ENCODE data around the gene DPYSL5.
A peak's percentile ranks its signal among the peaks of the same experiment; 100 is the strongest.

GRCh38 chr2:26982102-26982742, 134.3 kb downstream of the DPYSL5 start:
- TF ChIP-seq, protein P1, sequence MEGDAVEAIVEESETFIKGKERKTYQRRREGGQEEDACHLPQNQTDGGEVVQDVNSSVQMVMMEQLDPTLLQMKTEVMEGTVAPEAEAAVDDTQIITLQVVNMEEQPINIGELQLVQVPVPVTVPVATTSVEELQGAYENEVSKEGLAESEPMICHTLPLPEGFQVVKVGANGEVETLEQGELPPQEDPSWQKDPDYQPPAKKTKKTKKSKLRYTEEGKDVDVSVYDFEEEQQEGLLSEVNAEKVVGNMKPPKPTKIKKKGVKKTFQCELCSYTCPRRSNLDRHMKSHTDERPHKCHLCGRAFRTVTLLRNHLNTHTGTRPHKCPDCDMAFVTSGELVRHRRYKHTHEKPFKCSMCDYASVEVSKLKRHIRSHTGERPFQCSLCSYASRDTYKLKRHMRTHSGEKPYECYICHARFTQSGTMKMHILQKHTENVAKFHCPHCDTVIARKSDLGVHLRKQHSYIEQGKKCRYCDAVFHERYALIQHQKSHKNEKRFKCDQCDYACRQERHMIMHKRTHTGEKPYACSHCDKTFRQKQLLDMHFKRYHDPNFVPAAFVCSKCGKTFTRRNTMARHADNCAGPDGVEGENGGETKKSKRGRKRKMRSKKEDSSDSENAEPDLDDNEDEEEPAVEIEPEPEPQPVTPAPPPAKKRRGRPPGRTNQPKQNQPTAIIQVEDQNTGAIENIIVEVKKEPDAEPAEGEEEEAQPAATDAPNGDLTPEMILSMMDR (conservative IDR thresholded peaks at IDR 0.05; ENCODE audit: low read length): peak; percentile 55
- no peak for TF ChIP-seq EZH2phosphoT487 (IDR thresholded peaks at IDR 0.05; ENCODE audit: borderline replicate concordance)
